Urinary bladder (tissue), 4 donors: Measurements from ENCODE around the gene HSPB2. TPM values are rescaled to one million over a fixed set of nuclear protein-coding genes. Genes with fewer than 3 reads are reported as not detected.

Experiments
- DNase-seq: peaks from one replicate; pipeline ENCODE4 v3.0.0-alpha.2; 2015; ENCODE audit errors: extremely low spot score
- H3K27ac ChIP-seq: one replicate; pipeline ENCODE4 v1.5.1; 2013; ENCODE audit warnings: low read depth, mild to moderate bottlenecking, moderate library complexity
- H3K36me3 ChIP-seq: one replicate; pipeline ENCODE4 v1.6.1; 2013; ENCODE audit warnings: mild to moderate bottlenecking, moderate library complexity; ENCODE audit not compliant: insufficient read depth
- H3K4me1 ChIP-seq: one replicate; pipeline ENCODE4 v1.6.1; 2013; ENCODE audit warnings: mild to moderate bottlenecking, moderate library complexity; ENCODE audit not compliant: insufficient read depth
- H3K4me3 ChIP-seq: one replicate; pipeline ENCODE4 v1.5.1; 2013; ENCODE audit warnings: low read depth, low read length
- WGBS: extraction: QIAGEN DNeasy Blood & Tissue Kit; methylation state at CpG from one replicate; pipeline ENCODE4 v1.1.7; 2013; 5-methylcytosine and 5-hydroxymethylcytosine counted together
- polyA plus RNA-seq: library from polyadenylated mRNA; stranded (reverse); fragments of 200-250 nt; gene quantifications from one replicate; pipeline ENCODE4 v1.2.3, GENCODE V29; 2013
- total RNA-seq: library from RNA; depleted of rRNA; stranded (reverse); fragments of >200 nt; gene quantifications from one replicate; pipeline ENCODE4 v1.2.3, GENCODE V29; 2014
- donor health status: healthy with polysubstance abuse.
- donor health status: healthy.

Gene HSPB2
- total and polyA plus RNA-seq, 2 donors: 1.6 to 10.6 TPM

GRCh38 chr11:111906680-111907079 lies 5.9 kb upstream of the HSPB2 start:
- H3K4me1 ChIP-seq: no peaks in the 10 kb centered on the region
- 86% methylated on average over 1 of the region's 1 CpG for WGBS
- H3K4me3 ChIP-seq: no peak overlapping the region
- H3K27ac ChIP-seq: no peak overlapping the region
- no peaks in the 10 kb centered on the region for H3K36me3 ChIP-seq
- DNase-seq: no peak

- H3K4me3 ChIP-seq: no peak overlapping the region
- H3K36me3 ChIP-seq: no peaks in the 10 kb centered on the region
- no peak for DNase-seq
- H3K27ac ChIP-seq: no peak overlapping the region
- H3K4me1 ChIP-seq: no peaks in the 10 kb centered on the region
- WGBS: 74% methylated on average over 5 of the region's 5 CpGs
Observed at GRCh38 chr11:111908639-111909305, 3.8 kb upstream of the HSPB2 start.

- Histone ChIP-seq H3K36me3 (no peaks in the 10 kb centered on the region), H3K4me1 (no peaks in the 10 kb centered on the region), H3K27ac (no peak overlapping the region), H3K4me3 (no peak overlapping the region)
- WGBS: 53% methylated on average over 5 of the region's 5 CpGs
- no peak for DNase-seq
Observed at GRCh38 chr11:111909378-111909777, 3.2 kb upstream of the HSPB2 start.

GRCh38 chr11:111910676-111911562 lies 1.6 kb upstream of the HSPB2 start:
- 41% methylated on average over 9 of the region's 9 CpGs for WGBS

GRCh38 chr11:111911563-111912401 lies 752 bp upstream of the HSPB2 start, which contains the start of gene CRYAB:
Gene CRYAB (minus strand): TSS chr11:111911770. CDS start chr11:111911724, 46 bp downstream.
- no peaks in the 10 kb centered on the region for H3K36me3 ChIP-seq
- WGBS: 20% methylated on average over 17 of the region's 17 CpGs
- H3K4me1 ChIP-seq: no peaks in the 10 kb centered on the region
- H3K27ac ChIP-seq: peak within 1 kb of the TSS; percentile 86
- DNase-seq: peak; percentile 64
- peak within 1 kb of the TSS; percentile 48 for H3K4me3 ChIP-seq

More at GRCh38 chr11:111910676-111911562, 1.6 kb upstream of the HSPB2 start:
- Histone ChIP-seq H3K36me3 (no peaks in the 10 kb centered on the region), H3K4me3 (peak overlapping the region; percentile 9), H3K4me1 (no peaks in the 10 kb centered on the region), H3K27ac (peak overlapping the region; percentile 86)
- no peak for DNase-seq

- peak overlapping the region; percentile 87 for H3K27ac ChIP-seq
- no peaks in the 10 kb centered on the region for H3K4me1 ChIP-seq
- H3K4me3 ChIP-seq: peak overlapping the region; percentile 48
- no peaks in the 10 kb centered on the region for H3K36me3 ChIP-seq
- no peak for DNase-seq
- 41% methylated on average over 24 of the region's 24 CpGs for WGBS
Observed at GRCh38 chr11:111913031-111913861, 712 bp downstream of the HSPB2 start.

- Histone ChIP-seq H3K36me3 (no peaks in the 10 kb centered on the region), H3K27ac (peak overlapping the region; percentile 87), H3K4me1 (no peaks in the 10 kb centered on the region), H3K4me3 (no peak overlapping the region)
- WGBS: 21% methylated on average over 4 of the region's 4 CpGs
- DNase-seq: no peak
Observed at GRCh38 chr11:111913997-111914396, 1.5 kb downstream of the HSPB2 start.

GRCh38 chr11:111916768-111917167 lies 4.2 kb downstream of the HSPB2 start:
- Histone ChIP-seq H3K4me1 (no peaks in the 10 kb centered on the region), H3K4me3 (no peak overlapping the region), H3K27ac (no peak overlapping the region), H3K36me3 (no peaks in the 10 kb centered on the region)
- DNase-seq: no peak
- 97% methylated on average over 1 of the region's 1 CpG for WGBS

- Histone ChIP-seq H3K4me1 (no peaks in the 10 kb centered on the region), H3K27ac (no peak overlapping the region), H3K36me3 (no peaks in the 10 kb centered on the region), H3K4me3 (no peak overlapping the region)
- 96% methylated on average over 2 of the region's 2 CpGs for WGBS
- DNase-seq: no peak
Observed at GRCh38 chr11:111917312-111917711, 4.8 kb downstream of the HSPB2 start.

- no peaks in the 10 kb centered on the region for H3K4me1 ChIP-seq
- 96% methylated on average over 3 of the region's 3 CpGs for WGBS
- H3K36me3 ChIP-seq: no peaks in the 10 kb centered on the region
- no peak overlapping the region for H3K27ac ChIP-seq
- DNase-seq: no peak
- H3K4me3 ChIP-seq: no peak overlapping the region
Observed at GRCh38 chr11:111917788-111918187, 5.3 kb downstream of the HSPB2 start.

GRCh38 chr11:111918390-111919256 lies 6.1 kb downstream of the HSPB2 start, which contains the start of gene C11orf52:
Gene C11orf52 (plus strand): TSS chr11:111918913. CDS start chr11:111918973, 60 bp downstream.
- Histone ChIP-seq H3K4me1 (no peaks in the 10 kb centered on the region), H3K27ac (no peak within 1 kb of the TSS), H3K4me3 (no peak within 1 kb of the TSS), H3K36me3 (no peaks in the 10 kb centered on the region)
- peak; percentile 80 for DNase-seq
- WGBS: 58% methylated on average over 19 of the region's 19 CpGs

- Histone ChIP-seq H3K4me1 (no peaks in the 10 kb centered on the region), H3K27ac (no peak overlapping the region), H3K4me3 (no peak overlapping the region), H3K36me3 (no peaks in the 10 kb centered on the region)
- 72% methylated on average over 2 of the region's 2 CpGs for WGBS
- DNase-seq: no peak
Observed at GRCh38 chr11:111920908-111921307, 8.4 kb downstream of the HSPB2 start.
